A549 (cell line): ENCODE measurements around the gene SARDH. TPM values are rescaled to one million over a fixed set of nuclear protein-coding genes. Genes with fewer than 3 reads are reported as not detected.
A peak's percentile ranks its signal among the peaks of the same experiment; 100 is the strongest.

Source experiments
- ATAC-seq, 2 experiments: fragments of 200-7000 bp in 1 of 2; fragments of >200 bp in 1 of 2; cut with Nextera tagmentation in 1 of 2; cut with Tn5 transposase in 1 of 2; 3 replicates each; pipeline versions ENCODE4 v1.8.0 to v1.9.1; 2018 to 2020; ENCODE audit warnings: mild to moderate bottlenecking in 1 of 2, moderate library complexity in 1 of 2
- CTCF ChIA-PET: fragments of 300-600 bp; sonication (Branson Sonifier 250); formaldehyde crosslinking; extraction: SDS; loops from one replicate; lab custom pipeline; 2021; ENCODE audit warnings: antibody characterized with exemption, inconsistent platforms; lab: Yijun Ruan, JAX
- POLR2A ChIA-PET: fragments of 350-600 bp; formaldehyde crosslinking; extraction: SDS; loops from one replicate; lab custom pipeline; 2021; ENCODE audit warnings: antibody characterized with exemption, inconsistent platforms; lab: Yijun Ruan, JAX
- DNase-seq, 2 experiments: peaks; one replicate each; pipeline versions ENCODE4 v3.0.0 to v3.0.0-alpha.2; 2011 to 2016; ENCODE audit warnings: low read depth in 1 of 2, low spot score in 1 of 2
- FAIRE-seq: peaks from 2 replicates; lab custom pipeline; 2011; peaks lifted over from hg19 to GRCh38; lab: Jason Lieb, UNC
- H3K27ac ChIP-seq, 2 experiments: fragments of >200 bp; sonication (Bioruptor Twin); formaldehyde crosslinking; 3 replicates each; pipeline ENCODE4 v1.5.1; 2016 to 2017
- H3K4me1 ChIP-seq: fragments of >200 bp; sonication (Bioruptor Twin); formaldehyde crosslinking; 3 replicates; pipeline ENCODE4 v1.6.1; 2016
- H3K4me2 ChIP-seq: fragments of >200 bp; sonication (Bioruptor Twin); formaldehyde crosslinking; 3 replicates; pipeline ENCODE4 v1.6.1; 2016
- H3K4me3 ChIP-seq: fragments of >200 bp; sonication (Bioruptor Twin); formaldehyde crosslinking; 3 replicates; pipeline ENCODE4 v1.5.1; 2016
- H3K9me3 ChIP-seq: fragments of >200 bp; sonication (Bioruptor Twin); formaldehyde crosslinking; 3 replicates; pipeline ENCODE4 v1.6.1; 2016
- CBX8 ChIP-seq: fragments of 200-600 bp; sonication (generic); IDR thresholded peaks from 2 replicates; pipeline ENCODE4 v1.6.1; 2016
- EHF ChIP-seq: fragments of 250-450 bp; sonication (Bioruptor Pico); IDR thresholded peaks from 2 replicates; pipeline ENCODE4 v1.5.0; 2020; ENCODE audit warnings: mild to moderate bottlenecking
- FOXS1 ChIP-seq: fragments of 250-450 bp; sonication (Bioruptor Pico); IDR thresholded peaks from 2 replicates; pipeline ENCODE4 v1.5.0; 2020; ENCODE audit warnings: mild to moderate bottlenecking, moderate library complexity
- HMGXB4 ChIP-seq: fragments of 250-450 bp; sonication (Bioruptor Pico); IDR thresholded peaks from 2 replicates; pipeline ENCODE4 v1.5.0; 2021; ENCODE audit warnings: mild to moderate bottlenecking, moderate library complexity, borderline replicate concordance
- HOXB5 ChIP-seq: fragments of 250-450 bp; sonication (Bioruptor Pico); IDR thresholded peaks from 2 replicates; pipeline ENCODE4 v1.5.0; 2020; ENCODE audit warnings: mild to moderate bottlenecking, moderate library complexity
- KDM5A ChIP-seq: fragments of 200-600 bp; sonication (generic); IDR thresholded peaks from 2 replicates; pipeline ENCODE4 v1.6.1; 2016; ENCODE audit warnings: antibody characterized with exemption, mild to moderate bottlenecking
- MAFK ChIP-seq: fragments of 450-650 bp; IDR thresholded peaks from 2 replicates; pipeline ENCODE4 v1.6.1; 2014; ENCODE audit not compliant: partially characterized antibody
- POLR2AphosphoS2 ChIP-seq: conservative IDR thresholded peaks from 2 replicates; pipeline ENCODE4 v1.6.1; 2012; ENCODE audit warnings: low read length, improper control_type of control experiment, inconsistent platforms
- RAD21 ChIP-seq, 2 experiments: fragments of >200 bp in 1 of 2; sonication (Bioruptor Twin) in 1 of 2; formaldehyde crosslinking in 1 of 2; IDR thresholded peaks in 1 of 2; conservative IDR thresholded peaks in 1 of 2; 2 replicates in 1 of 2; 3 replicates in 1 of 2; pipeline ENCODE4 v1.6.1; 2012 to 2018; ENCODE audit warnings: inconsistent platforms in 1 of 2
- RCOR1 ChIP-seq: fragments of 150-350 bp; IDR thresholded peaks from 2 replicates; pipeline ENCODE4 v1.6.1; 2014; ENCODE audit warnings: antibody characterized with exemption, low read length, low read depth
- REST ChIP-seq: fragments of 200-600 bp; sonication (generic); IDR thresholded peaks from 2 replicates; pipeline ENCODE4 v1.6.1; 2016; ENCODE audit warnings: antibody characterized with exemption, mild to moderate bottlenecking, moderate library complexity
- RFX5 ChIP-seq: fragments of 450-650 bp; IDR thresholded peaks from 2 replicates; pipeline ENCODE4 v1.7.1; 2014; ENCODE audit warnings: antibody characterized with exemption, mild to moderate bottlenecking, moderate library complexity
- SMC3 ChIP-seq: fragments of >200 bp; sonication (Bioruptor Twin); formaldehyde crosslinking; IDR thresholded peaks from 3 replicates; pipeline ENCODE4 v1.6.1; 2018; ENCODE audit warnings: inconsistent platforms
- WGBS: methylation state at CpG from one replicate; pipeline ENCODE4 v1.1.6; 2017; ENCODE audit errors: missing lambda C conversion rate; 5-methylcytosine and 5-hydroxymethylcytosine counted together
- polyA plus RNA-seq, 4 experiments: library from polyadenylated mRNA; depleted of rRNA in 3 of 4; stranded (reverse); fragments of >200 nt; fragmentation: RNase III in 1 of 4; extraction: RNeasy Plus Mini Kit Qiagen cat#74134 plus additional on column Dnase treatment in 1 of 4; gene quantifications; 2 replicates in 3 of 4; 3 replicates in 1 of 4; pipeline ENCODE4 v1.2.3, GENCODE V29; 2011 to 2017
- TF ChIP-seq, protein P1 (sequence below): fragments of >200 bp; sonication (Bioruptor Twin); formaldehyde crosslinking; IDR thresholded peaks from 2 replicates; pipeline ENCODE4 v1.6.1; 2016
- TF ChIP-seq, protein P2 (sequence below): fragments of 450-650 bp; IDR thresholded peaks from 2 replicates; pipeline ENCODE4 v1.6.1; 2014; ENCODE audit warnings: antibody characterized with exemption

Gene SARDH
- polyA plus RNA-seq, 2 of the 4 experiments (the other 2 are of a cell fraction) = 0.08 TPM; not detected in 1

- Histone ChIP-seq H3K4me3 (no peak overlapping the region), H3K9me3 (no peaks in the 10 kb centered on the region), H3K27ac (no peak overlapping the region), H3K4me1 (peaks cover 15% of the 10 kb centered on the region; the same call in 2 of the 3 replicates), H3K4me2 (no peak overlapping the region)
- 56% methylated on average over 31 of the region's 38 CpGs for WGBS
- DNase-seq (no peak), FAIRE-seq (no peak), ATAC-seq (no peak)
- ChIA-PET CTCF (interaction anchor here (0.6 to 1.5 kb wide), 4 partner anchors 13 to 75 kb away, joined by 3 to 4 read pairs (median 3); no protein-coding TSS in a partner anchor), POLR2A (no interaction called here)
- TF ChIP-seq MAFK (no peak), SMC3 (no peak), RCOR1 (no peak), FOXS1 (CRISPR knock-in tag) (no peak)
- TF ChIP-seq, protein P1, sequence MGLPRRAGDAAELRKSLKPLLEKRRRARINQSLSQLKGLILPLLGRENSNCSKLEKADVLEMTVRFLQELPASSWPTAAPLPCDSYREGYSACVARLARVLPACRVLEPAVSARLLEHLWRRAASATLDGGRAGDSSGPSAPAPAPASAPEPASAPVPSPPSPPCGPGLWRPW = no peak
Measured at GRCh38 chr9:133654736-133655657, 83.2 kb downstream of the SARDH start.

GRCh38 chr9:133653638-133654037 lies 84.5 kb downstream of the SARDH start:
- H3K4me1 ChIP-seq = peaks cover 10% of the 10 kb centered on the region; the same call in 2 of the 3 replicates
- no peak overlapping the region for H3K4me2 ChIP-seq
- no peak for ATAC-seq
- WGBS = 32% methylated on average over 9 of the region's 9 CpGs
- POLR2A ChIA-PET = no interaction called here
- no peak for DNase-seq
- no peaks in the 10 kb centered on the region for H3K9me3 ChIP-seq
- TF ChIP-seq HOXB5 (CRISPR knock-in tag) = no peak
- TF ChIP-seq, protein P2, sequence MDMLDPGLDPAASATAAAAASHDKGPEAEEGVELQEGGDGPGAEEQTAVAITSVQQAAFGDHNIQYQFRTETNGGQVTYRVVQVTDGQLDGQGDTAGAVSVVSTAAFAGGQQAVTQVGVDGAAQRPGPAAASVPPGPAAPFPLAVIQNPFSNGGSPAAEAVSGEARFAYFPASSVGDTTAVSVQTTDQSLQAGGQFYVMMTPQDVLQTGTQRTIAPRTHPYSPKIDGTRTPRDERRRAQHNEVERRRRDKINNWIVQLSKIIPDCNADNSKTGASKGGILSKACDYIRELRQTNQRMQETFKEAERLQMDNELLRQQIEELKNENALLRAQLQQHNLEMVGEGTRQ = peak; percentile 41; the same call in 1 of the 2 replicates
- TF ChIP-seq KDM5A = no peak
- TF ChIP-seq REST = no peak
- no peak for TF ChIP-seq CBX8
- TF ChIP-seq RFX5 = no peak
- FAIRE-seq = no peak
- CTCF ChIA-PET = interaction anchor here (0.6 to 0.8 kb wide), 3 partner anchors 10 to 603 kb away, joined by 3 read pairs; no protein-coding TSS in a partner anchor
- H3K27ac ChIP-seq = no peak overlapping the region
- no peak overlapping the region for H3K4me3 ChIP-seq

DNA sequence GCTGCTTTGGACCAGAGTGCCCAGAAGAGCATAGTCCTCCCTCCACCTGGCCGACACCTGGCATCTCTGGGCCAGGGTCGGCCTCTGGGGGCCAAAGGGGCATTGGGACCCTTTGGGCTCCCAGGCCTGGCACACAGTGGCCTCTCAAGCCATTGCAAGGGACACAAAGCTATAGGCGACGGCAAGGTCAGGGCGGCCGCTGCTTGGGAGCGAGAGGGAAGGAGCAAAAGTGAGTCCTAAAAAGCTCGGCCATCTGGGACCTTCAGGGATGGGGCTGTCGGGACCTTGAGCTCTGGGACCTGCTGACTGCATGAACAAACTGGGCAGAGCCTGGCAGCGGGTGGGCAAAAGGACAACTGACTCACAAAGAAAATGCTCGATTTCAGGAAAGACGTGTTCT lies 88.1 kb downstream of the SARDH start:
- CTCF ChIA-PET = interaction anchor here (1.5 kb wide), 1 partner anchor 77 kb away, joined by 3 read pairs; no protein-coding TSS in a partner anchor
- H3K4me3 ChIP-seq = no peak overlapping the region
- H3K4me2 ChIP-seq = no peak overlapping the region
- no peaks in the 10 kb centered on the region for H3K9me3 ChIP-seq
- H3K27ac ChIP-seq = no peak overlapping the region
- WGBS = 54% methylated on average over 12 of the region's 12 CpGs
- DNase-seq (no peak), FAIRE-seq (no peak), ATAC-seq (no peak)
- no peaks in the 10 kb centered on the region for H3K4me1 ChIP-seq
- no peak for TF ChIP-seq MAFK
- TF ChIP-seq REST = no peak
- TF ChIP-seq EHF (CRISPR knock-in tag) = no peak
- TF ChIP-seq HMGXB4 (CRISPR knock-in tag) = no peak
- no peak for TF ChIP-seq RAD21 (conservative IDR thresholded peaks at IDR 0.05 in 1 of 2, IDR thresholded peaks at IDR 0.05 in 1 of 2)
- no peak for TF ChIP-seq KDM5A
- no peak for TF ChIP-seq POLR2AphosphoS2
- POLR2A ChIA-PET = no interaction called here
